ENCODE results near the gene UGT3A2.

Gene UGT3A2

GRCh38 chr5:36060420-36060887 lies 6.2 kb downstream of the UGT3A2 start:
- DNase-seq (ENCODE audit: low spot score), result no peak

DNA sequence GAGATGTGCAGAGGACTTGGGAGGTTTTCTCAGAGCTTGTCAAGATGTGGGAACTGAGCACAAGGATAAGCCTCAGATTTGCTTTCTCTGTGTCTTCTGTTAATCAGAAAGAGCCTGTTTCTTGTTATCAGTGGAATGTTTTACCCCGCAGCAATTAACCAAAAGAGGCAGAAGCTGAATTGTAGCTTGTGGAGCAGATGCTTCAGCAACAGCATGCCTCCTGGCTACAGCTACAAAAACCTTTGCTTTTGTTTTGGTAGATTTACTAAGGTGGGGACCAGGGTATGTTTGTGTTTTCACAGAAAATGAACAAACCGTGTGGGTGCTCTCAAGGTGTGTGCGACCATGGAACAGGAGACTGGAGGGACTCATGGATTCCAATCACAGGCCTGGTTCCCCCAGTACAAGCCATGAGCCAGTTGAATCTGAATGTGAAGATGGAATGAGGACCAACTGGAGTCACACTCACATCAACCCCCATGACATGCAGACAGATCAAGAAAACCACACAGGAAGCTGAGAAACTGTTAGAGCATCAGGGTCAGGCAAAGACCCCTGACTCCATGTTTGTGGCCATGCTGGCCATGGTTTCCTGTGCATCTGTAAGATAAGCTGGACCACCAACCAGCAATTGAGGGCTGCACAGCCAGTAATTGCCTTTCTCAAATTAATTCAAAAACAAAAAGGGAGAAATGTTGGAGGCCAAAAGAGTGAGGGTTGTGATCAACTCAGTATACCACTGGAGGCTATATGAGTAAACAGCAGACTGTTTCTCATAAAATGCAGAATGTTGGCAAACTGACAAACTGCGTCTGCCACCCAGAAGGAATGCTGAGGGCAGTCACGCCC lies 6.9 kb downstream of the UGT3A2 start:
- no peak for DNase-seq (ENCODE audit: low spot score)
- no peak for TF ChIP-seq CTCF (IDR thresholded peaks at IDR 0.05; ENCODE audit: extremely low read depth, missing control alignments)

More at GRCh38 chr5:36060420-36060887, 6.2 kb downstream of the UGT3A2 start:
- no peak for TF ChIP-seq CTCF (IDR thresholded peaks at IDR 0.05; ENCODE audit: extremely low read depth, missing control alignments)

- DNase-seq (ENCODE audit: low spot score), result no peak
- TF ChIP-seq CTCF (IDR thresholded peaks at IDR 0.05; ENCODE audit: extremely low read depth, missing control alignments), result no peak
These were observed 7.9 kb downstream of the UGT3A2 start for GRCh38 chr5:36058776-36059175.

DNA sequence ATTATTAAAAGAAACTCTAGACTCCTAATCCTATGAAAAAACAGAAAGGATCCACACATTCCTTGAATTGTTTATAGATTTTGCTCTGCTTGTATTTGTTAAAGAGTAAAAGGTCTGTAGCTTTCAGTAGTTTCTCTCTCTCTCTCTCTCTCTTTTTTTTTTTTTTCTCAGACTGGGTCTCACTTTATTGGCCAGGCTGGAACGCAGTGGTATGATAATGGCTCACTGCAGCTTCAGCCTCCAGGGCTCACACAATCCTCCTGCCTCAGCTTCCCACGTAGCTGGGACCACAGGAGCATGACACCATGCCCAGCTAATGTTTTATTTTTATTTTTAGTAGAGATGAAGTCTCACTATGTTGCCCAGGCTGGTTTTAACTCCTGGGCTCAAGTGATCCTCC lies 9.3 kb downstream of the UGT3A2 start:
- DNase-seq (ENCODE audit: low spot score), result no peak
- no peak for TF ChIP-seq CTCF (IDR thresholded peaks at IDR 0.05; ENCODE audit: extremely low read depth, missing control alignments)

DNA sequence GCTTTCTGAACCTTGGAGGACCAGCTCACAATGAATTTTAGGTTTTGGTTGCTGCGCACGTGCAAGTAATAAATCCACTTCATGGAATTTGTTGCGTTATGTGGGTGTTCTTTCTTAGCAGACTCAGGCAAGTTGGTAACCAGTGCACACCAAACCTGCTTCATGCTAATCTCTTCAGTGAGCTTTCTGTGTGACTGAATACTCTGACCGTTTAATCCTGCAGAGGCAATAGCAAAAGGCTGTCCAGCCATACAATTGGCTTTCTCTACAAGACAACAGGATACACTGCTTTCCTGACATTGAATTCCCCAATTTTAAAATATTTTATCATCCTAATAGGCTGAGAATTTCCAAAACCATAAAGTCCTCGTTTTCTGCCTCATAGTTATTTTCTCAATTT lies 10.3 kb downstream of the UGT3A2 start:
- no peak for DNase-seq (ENCODE audit: low spot score)
- TF ChIP-seq CTCF (IDR thresholded peaks at IDR 0.05; ENCODE audit: extremely low read depth, missing control alignments), result no peak

- no peak for TF ChIP-seq CTCF (IDR thresholded peaks at IDR 0.05; ENCODE audit: extremely low read depth, missing control alignments)
These were observed 10.7 kb downstream of the UGT3A2 start for GRCh38 chr5:36055984-36056383.

DNA sequence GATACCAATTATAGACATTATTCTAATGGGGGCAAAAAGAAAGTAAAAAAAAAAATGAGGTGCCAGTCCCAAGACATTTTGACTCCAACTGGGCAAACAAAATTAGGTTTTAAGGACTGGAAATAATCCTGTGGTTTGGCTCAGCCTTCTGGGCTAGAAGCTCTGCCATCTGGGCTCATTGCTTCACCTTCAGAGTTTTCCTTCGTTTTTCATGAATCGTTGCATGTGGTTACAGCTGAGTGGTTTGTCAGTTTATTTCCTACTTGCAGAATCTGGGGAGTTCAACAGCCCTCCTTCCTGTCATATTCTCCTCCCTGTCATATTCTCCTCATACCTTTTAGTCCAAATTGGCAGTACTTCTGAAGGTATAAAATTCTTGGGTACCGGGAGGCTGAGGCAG lies 12.0 kb downstream of the UGT3A2 start:
- DNase-seq (ENCODE audit: low spot score), result no peak
- TF ChIP-seq CTCF (IDR thresholded peaks at IDR 0.05; ENCODE audit: extremely low read depth, missing control alignments), result no peak

More at GRCh38 chr5:36055984-36056383, 10.7 kb downstream of the UGT3A2 start:
- DNase-seq (ENCODE audit: low spot score), result no peak

Data from GM20000 (cell line).